ENCODE measurements around the gene NRROS. TPM values are rescaled to one million over a fixed set of nuclear protein-coding genes. Genes with fewer than 3 reads are reported as not detected.

The NRROS gene
- total and polyA plus RNA-seq, 2 of the 4 experiments (the other 2 are of a cell fraction) = 0.10 TPM; not detected in 1

GRCh38 chr3:196655496-196655895 is 16.0 kb downstream of the NRROS start:
- POLR2A ChIA-PET (ENCODE audit: unreplicated experiment) = no interaction called here
- H3K4me1 ChIP-seq (ENCODE audit: control insufficient read depth, insufficient read depth, low read length) = peaks cover 2% of the 10 kb centered on the region

More at GRCh38 chr3:196655496-196655895, 16.0 kb downstream of the NRROS start:
- no peak for ATAC-seq (ENCODE audit: low read depth)
- H2BK120ac ChIP-seq (ENCODE audit: low read depth, low read length) = no peak overlapping the region
- no peak overlapping the region for H3K9ac ChIP-seq (ENCODE audit: low read depth, low read length)
- H2BK5ac ChIP-seq (ENCODE audit: low read depth, low read length, poor library complexity, severe bottlenecking) = no peak overlapping the region
- DNase-seq = no peak
- no peak overlapping the region for H2BK20ac ChIP-seq (ENCODE audit: low read depth, low read length)
- peaks cover 3% of the 10 kb centered on the region; the same call in 1 of the 2 replicates for H4K20me1 ChIP-seq (ENCODE audit: insufficient read depth, low read length)
- H3K18ac ChIP-seq (ENCODE audit: low read depth, low read length) = no peak overlapping the region
- no peak overlapping the region for H2AFZ ChIP-seq (replicated peaks; ENCODE audit: low read length, poor library complexity)
- 100% methylated on average over 1 of the region's 12 CpGs; no CpG with 5 or more reads in 1 of the 2 experiments for WGBS, 2 experiments (ENCODE audit: extremely low coverage in 2 of 2, insufficient read length in 1 of 2)
- no peak overlapping the region for H2AK5ac ChIP-seq (ENCODE audit: low read depth, low read length)
- no peak overlapping the region for H3K23ac ChIP-seq (ENCODE audit: low read depth, low read length)
- H3K4ac ChIP-seq (ENCODE audit: low read depth, low read length) = no peak overlapping the region
- H3K27ac ChIP-seq (ENCODE audit: insufficient read depth, low read length) = no peak overlapping the region
- intact Hi-C loops (cut with micrococcal nuclease) = no loop called here
- H4K8ac ChIP-seq (ENCODE audit: low read depth in 2 of 2, low read length in 2 of 2) = no peak overlapping the region
- dilution Hi-C loops (cut with HindIII; ENCODE audit: low sequenced_read_pairs, unreplicated experiment) = no loop called here
- peaks cover 6% of the 10 kb centered on the region; the same call in 1 of the 2 replicates for H3K9me1 ChIP-seq (ENCODE audit: insufficient read depth, low read length)
- no peak overlapping the region for H4K5ac ChIP-seq (ENCODE audit: low read depth, low read length)
- no peak overlapping the region for H4K91ac ChIP-seq (ENCODE audit: insufficient read depth, low read depth, low read length)
- no peak overlapping the region for H3K56ac ChIP-seq (ENCODE audit: extremely low read depth, insufficient read depth, low read length)
- H2BK15ac ChIP-seq (ENCODE audit: low read depth, low read length) = no peak overlapping the region
- no peak overlapping the region for H2AK9ac ChIP-seq (replicated peaks; ENCODE audit: low read depth, low read length, poor library complexity)
- no peak for TF ChIP-seq RAD21 (IDR thresholded peaks at IDR 0.05; ENCODE audit: low read length)
- no peak for TF ChIP-seq CTCF (conservative IDR thresholded peaks at IDR 0.05; ENCODE audit: low read depth, low read length)
- no peak for TF ChIP-seq CEBPB (IDR thresholded peaks at IDR 0.05; ENCODE audit: low read depth, low read length)
- TF ChIP-seq MAFK (IDR thresholded peaks at IDR 0.05; ENCODE audit: low read depth, low read length) = no peak
- TF ChIP-seq RCOR1 (IDR thresholded peaks at IDR 0.05; ENCODE audit: insufficient replicate concordance, low read length) = no peak
- TF ChIP-seq BHLHE40 (IDR thresholded peaks at IDR 0.05; ENCODE audit: low read depth, low read length) = no peak
- no peak for TF ChIP-seq MXI1 (IDR thresholded peaks at IDR 0.05; ENCODE audit: borderline replicate concordance, low read depth, low read length)
- TF ChIP-seq NFE2L2 (IDR thresholded peaks at IDR 0.05; ENCODE audit: low read depth, low read length) = no peak
- no peak for TF ChIP-seq SMC3 (IDR thresholded peaks at IDR 0.05; ENCODE audit: low read depth, low read length)
- TF ChIP-seq MAZ (IDR thresholded peaks at IDR 0.05; ENCODE audit: borderline replicate concordance, low read depth, low read length) = no peak
- no peak for TF ChIP-seq CHD1 (IDR thresholded peaks at IDR 0.05; ENCODE audit: low read depth, low read length)
- no peaks in the 10 kb centered on the region for H3K9me3 ChIP-seq (ENCODE audit: control insufficient read depth, insufficient read depth, low read length)
- no peak overlapping the region for H3K14ac ChIP-seq (replicated peaks; ENCODE audit: low read depth, low read length)
- no peaks in the 10 kb centered on the region for H3K36me3 ChIP-seq (ENCODE audit: control insufficient read depth, insufficient read depth, low read length)
- peaks cover 2% of the 10 kb centered on the region; the same call in 1 of the 2 replicates for H3K27me3 ChIP-seq (ENCODE audit: control insufficient read depth, insufficient read depth, low read length)
- no peaks in the 10 kb centered on the region for H3K79me1 ChIP-seq (ENCODE audit: low read depth in 1 of 2, low read length in 2 of 2)
- no peak overlapping the region for H3K4me3 ChIP-seq (ENCODE audit: insufficient read depth, low read depth, low read length)
- in situ Hi-C loops (cut with MboI; ENCODE audit: low sequenced_read_pairs) = no loop called here
- CTCF ChIA-PET = interaction anchor here (0.6 kb wide), 1 partner anchor 459 kb away, joined by 3 read pairs; no protein-coding TSS in a partner anchor
- no peak overlapping the region for H3K4me2 ChIP-seq (ENCODE audit: low read depth, low read length)
- BruUV-seq (replicated peaks) = no TSS peak

Data from IMR-90 (cell line).